Brain microvascular endothelial cell (primary cell): ENCODE data around the gene NINJ2.
"Not testable (repeated sequence)": the region's sequence is repeated elsewhere in the genome, so short reads cannot be mapped to it uniquely, and the experiment has no call there.

ENCODE experiments used
- DNase-seq: peaks from one replicate; pipeline ENCODE4 v3.0.0-alpha.2; 2020
- H3K27ac ChIP-seq: fragments of 250-450 bp; sonication (Bioruptor Pico); 2 replicates; pipeline ENCODE4 v1.5.1; 2020; ENCODE audit warnings: mild to moderate bottlenecking, moderate library complexity
- H3K27me3 ChIP-seq: fragments of 250-450 bp; sonication (Bioruptor Pico); replicated peaks from 2 replicates; pipeline ENCODE4 v1.5.1; 2020; ENCODE audit warnings: mild to moderate bottlenecking
- H3K36me3 ChIP-seq: fragments of 250-450 bp; sonication (Bioruptor Pico); replicated peaks from 2 replicates; pipeline ENCODE4 v1.5.1; 2020; ENCODE audit warnings: mild to moderate bottlenecking
- H3K4me3 ChIP-seq: 2 replicates; pipeline ENCODE4 v1.5.1; 2011; ENCODE audit warnings: low read depth, mild to moderate bottlenecking, control low read depth, low read length, moderate library complexity
- CTCF ChIP-seq: IDR thresholded peaks from 2 replicates; pipeline ENCODE4 v1.5.1; 2011; ENCODE audit warnings: low read depth, mild to moderate bottlenecking, moderate library complexity, low read length, control low read depth, inconsistent platforms; ENCODE audit errors: missing control alignments
- in situ Hi-C: cut with HindIII; loops from 2 replicates; pipeline ENCODE4 v1.10.0; 2017; ENCODE audit warnings: low sequenced_read_pairs, low pct_ligation_motif_present

NINJ2 gene

GRCh38 chr12:580813-581212 lies 82.4 kb downstream of the NINJ2 start:
- Histone ChIP-seq H3K36me3 (no peaks in the 10 kb centered on the region), H3K4me3 (no peak overlapping the region), H3K27ac (no peak overlapping the region), H3K27me3 (no peaks in the 10 kb centered on the region)
- no peak for TF ChIP-seq CTCF
- no peak for DNase-seq
- in situ Hi-C loops: no loop called here

GRCh38 chr12:579420-580110 lies 83.7 kb downstream of the NINJ2 start:
- DNase-seq: no peak
- TF ChIP-seq CTCF: no peak
- in situ Hi-C loops: no loop called here

GRCh38 chr12:578748-579419 lies 84.4 kb downstream of the NINJ2 start:
- no peak for DNase-seq
- in situ Hi-C loops: no loop called here
- Histone ChIP-seq H3K27me3 (no peaks in the 10 kb centered on the region), H3K36me3 (no peaks in the 10 kb centered on the region), H3K27ac (no peak overlapping the region), H3K4me3 (no peak overlapping the region)
- no peak for TF ChIP-seq CTCF

More at GRCh38 chr12:579420-580110, 83.7 kb downstream of the NINJ2 start:
- no peak overlapping the region for H3K27ac ChIP-seq
- no peaks in the 10 kb centered on the region for H3K36me3 ChIP-seq
- no peaks in the 10 kb centered on the region for H3K27me3 ChIP-seq
- no peak overlapping the region for H3K4me3 ChIP-seq

- in situ Hi-C loops, DNase-seq, H3K27me3 ChIP-seq, H3K27ac ChIP-seq, H3K36me3 ChIP-seq, H3K4me3 ChIP-seq: not testable (repeated sequence)
These were observed 85.1 kb downstream of the NINJ2 start for GRCh38 chr12:577994-578747.

GRCh38 chr12:576615-577110 lies 86.6 kb downstream of the NINJ2 start:
- Histone ChIP-seq H3K4me3 (no peak overlapping the region), H3K27me3 (no peaks in the 10 kb centered on the region), H3K36me3 (no peaks in the 10 kb centered on the region), H3K27ac (no peak overlapping the region)
- no peak for TF ChIP-seq CTCF
- no peak for DNase-seq
- in situ Hi-C loops: no loop called here
